A549 (cell line): ENCODE data around the gene SPP2. TPM values are rescaled to one million over a fixed set of nuclear protein-coding genes. Genes with fewer than 3 reads are reported as not detected.

ENCODE experiments used
- ATAC-seq, 2 experiments: fragments of 200-7000 bp in 1 of 2; fragments of >200 bp in 1 of 2; cut with Nextera tagmentation in 1 of 2; cut with Tn5 transposase in 1 of 2; 3 replicates each; pipeline versions ENCODE4 v1.8.0 to v1.9.1; 2018 to 2020; ENCODE audit warnings: mild to moderate bottlenecking in 1 of 2, moderate library complexity in 1 of 2
- CTCF ChIA-PET: fragments of 300-600 bp; sonication (Branson Sonifier 250); formaldehyde crosslinking; extraction: SDS; loops from one replicate; lab custom pipeline; 2021; ENCODE audit warnings: antibody characterized with exemption, inconsistent platforms; lab: Yijun Ruan, JAX
- POLR2A ChIA-PET: fragments of 350-600 bp; formaldehyde crosslinking; extraction: SDS; loops from one replicate; lab custom pipeline; 2021; ENCODE audit warnings: antibody characterized with exemption, inconsistent platforms; lab: Yijun Ruan, JAX
- DNase-seq, 2 experiments: peaks; one replicate each; pipeline versions ENCODE4 v3.0.0 to v3.0.0-alpha.2; 2011 to 2016; ENCODE audit warnings: low read depth in 1 of 2, low spot score in 1 of 2
- FAIRE-seq: peaks from 2 replicates; lab custom pipeline; 2011; peaks lifted over from hg19 to GRCh38; lab: Jason Lieb, UNC
- H3K27ac ChIP-seq, 2 experiments: fragments of >200 bp; sonication (Bioruptor Twin); formaldehyde crosslinking; 3 replicates each; pipeline ENCODE4 v1.5.1; 2016 to 2017
- H3K4me1 ChIP-seq: fragments of >200 bp; sonication (Bioruptor Twin); formaldehyde crosslinking; 3 replicates; pipeline ENCODE4 v1.6.1; 2016
- H3K4me2 ChIP-seq: fragments of >200 bp; sonication (Bioruptor Twin); formaldehyde crosslinking; 3 replicates; pipeline ENCODE4 v1.6.1; 2016
- H3K4me3 ChIP-seq: fragments of >200 bp; sonication (Bioruptor Twin); formaldehyde crosslinking; 3 replicates; pipeline ENCODE4 v1.5.1; 2016
- H3K9me3 ChIP-seq: fragments of >200 bp; sonication (Bioruptor Twin); formaldehyde crosslinking; 3 replicates; pipeline ENCODE4 v1.6.1; 2016
- BCL3 ChIP-seq: fragments of >200 bp; sonication (Bioruptor Twin); formaldehyde crosslinking; IDR thresholded peaks from 3 replicates; pipeline ENCODE4 v1.6.1; 2016
- BHLHE40 ChIP-seq: IDR thresholded peaks from 2 replicates; pipeline ENCODE4 v1.6.1; 2012; ENCODE audit warnings: low read depth, low read length, inconsistent platforms
- CBX8 ChIP-seq: fragments of 200-600 bp; sonication (generic); IDR thresholded peaks from 2 replicates; pipeline ENCODE4 v1.6.1; 2016
- CTCF ChIP-seq: fragments of >200 bp; sonication (Bioruptor Twin); formaldehyde crosslinking; IDR thresholded peaks from 3 replicates; pipeline ENCODE4 v1.5.1; 2016
- EHF ChIP-seq: fragments of 250-450 bp; sonication (Bioruptor Pico); IDR thresholded peaks from 2 replicates; pipeline ENCODE4 v1.5.0; 2020; ENCODE audit warnings: mild to moderate bottlenecking
- EHMT2 ChIP-seq: fragments of 200-600 bp; sonication (generic); IDR thresholded peaks from 2 replicates; pipeline ENCODE4 v1.6.1; 2016; ENCODE audit warnings: antibody characterized with exemption, low read depth, mild to moderate bottlenecking, moderate library complexity
- EP300 ChIP-seq, 2 experiments: fragments of >200 bp; sonication (Bioruptor Twin); formaldehyde crosslinking; IDR thresholded peaks; 2 replicates in 1 of 2; 3 replicates in 1 of 2; pipeline ENCODE4 v1.6.1; 2016 to 2017
- FOSB ChIP-seq: fragments of 250-450 bp; sonication (Bioruptor Pico); IDR thresholded peaks from 2 replicates; pipeline ENCODE4 v1.5.0; 2020; ENCODE audit warnings: mild to moderate bottlenecking, moderate library complexity
- FOSL2 ChIP-seq, 2 experiments: fragments of 450-650 bp in 1 of 2; fragments of >200 bp in 1 of 2; sonication (Bioruptor Twin) in 1 of 2; formaldehyde crosslinking; IDR thresholded peaks; 2 replicates each; pipeline versions ENCODE4 v1.5.0 to v1.6.1; 2016 to 2020; ENCODE audit warnings: mild to moderate bottlenecking in 1 of 2, moderate library complexity in 1 of 2
- GATA3 ChIP-seq: IDR thresholded peaks from 2 replicates; pipeline ENCODE4 v1.6.1; 2012; ENCODE audit warnings: borderline replicate concordance
- HDAC2 ChIP-seq: fragments of 200-600 bp; sonication (generic); IDR thresholded peaks from 2 replicates; pipeline ENCODE4 v1.6.1; 2016
- HOXA7 ChIP-seq: fragments of 250-450 bp; sonication (Bioruptor Pico); IDR thresholded peaks from 2 replicates; pipeline ENCODE4 v1.5.0; 2020; ENCODE audit warnings: mild to moderate bottlenecking, moderate library complexity
- HOXB13 ChIP-seq: fragments of 250-450 bp; sonication (Bioruptor Pico); IDR thresholded peaks from 2 replicates; pipeline ENCODE4 v1.5.0; 2020; ENCODE audit warnings: low read depth, mild to moderate bottlenecking, moderate library complexity
- JUNB ChIP-seq: fragments of >200 bp; sonication (Bioruptor Twin); formaldehyde crosslinking; IDR thresholded peaks from 2 replicates; pipeline ENCODE4 v1.6.1; 2016
- KDM1A ChIP-seq: fragments of 200-600 bp; sonication (generic); IDR thresholded peaks from 2 replicates; pipeline ENCODE4 v1.6.1; 2016; ENCODE audit warnings: low read depth, mild to moderate bottlenecking
- MAZ ChIP-seq: fragments of 150-350 bp; IDR thresholded peaks from 2 replicates; pipeline ENCODE4 v1.6.1; 2014; ENCODE audit warnings: antibody characterized with exemption, low read depth, low read length, borderline replicate concordance
- MYC ChIP-seq: IDR thresholded peaks from 2 replicates; pipeline ENCODE4 v1.6.1; 2012; ENCODE audit warnings: mild to moderate bottlenecking, inconsistent platforms, low read length, improper control_type of control experiment, borderline replicate concordance
- NR3C1 ChIP-seq: fragments of >200 bp; sonication (Bioruptor Twin); formaldehyde crosslinking; IDR thresholded peaks from 3 replicates; pipeline ENCODE4 v1.6.1; 2017
- PHF8 ChIP-seq: fragments of 200-600 bp; sonication (generic); IDR thresholded peaks from 2 replicates; pipeline ENCODE4 v1.6.1; 2016; ENCODE audit warnings: low read depth, mild to moderate bottlenecking, antibody characterized with exemption, moderate library complexity, borderline replicate concordance
- POLR2AphosphoS2 ChIP-seq: conservative IDR thresholded peaks from 2 replicates; pipeline ENCODE4 v1.6.1; 2012; ENCODE audit warnings: low read length, improper control_type of control experiment, inconsistent platforms
- RARB ChIP-seq: fragments of 250-450 bp; sonication (Bioruptor Pico); IDR thresholded peaks from 2 replicates; pipeline ENCODE4 v1.8.0; 2021; ENCODE audit warnings: mild to moderate bottlenecking, moderate library complexity
- RCOR1 ChIP-seq: fragments of 150-350 bp; IDR thresholded peaks from 2 replicates; pipeline ENCODE4 v1.6.1; 2014; ENCODE audit warnings: antibody characterized with exemption, low read length, low read depth
- REST ChIP-seq: fragments of 200-600 bp; sonication (generic); IDR thresholded peaks from 2 replicates; pipeline ENCODE4 v1.6.1; 2016; ENCODE audit warnings: antibody characterized with exemption, mild to moderate bottlenecking, moderate library complexity
- RFX5 ChIP-seq: fragments of 450-650 bp; IDR thresholded peaks from 2 replicates; pipeline ENCODE4 v1.7.1; 2014; ENCODE audit warnings: antibody characterized with exemption, mild to moderate bottlenecking, moderate library complexity
- RNF2 ChIP-seq: fragments of 200-600 bp; sonication (generic); IDR thresholded peaks from 2 replicates; pipeline ENCODE4 v1.6.1; 2016; ENCODE audit warnings: low read depth, mild to moderate bottlenecking, antibody characterized with exemption, moderate library complexity, borderline replicate concordance
- SMC3 ChIP-seq: fragments of >200 bp; sonication (Bioruptor Twin); formaldehyde crosslinking; IDR thresholded peaks from 3 replicates; pipeline ENCODE4 v1.6.1; 2018; ENCODE audit warnings: inconsistent platforms
- SREBF2 ChIP-seq: fragments of 450-650 bp; IDR thresholded peaks from 2 replicates; pipeline ENCODE4 v1.6.1; 2014; ENCODE audit warnings: mild to moderate bottlenecking, moderate library complexity
- USF2 ChIP-seq: fragments of 450-650 bp; IDR thresholded peaks from 2 replicates; pipeline ENCODE4 v1.6.1; 2014; ENCODE audit warnings: antibody characterized with exemption
- WGBS: methylation state at CpG from one replicate; pipeline ENCODE4 v1.1.6; 2017; ENCODE audit errors: missing lambda C conversion rate; 5-methylcytosine and 5-hydroxymethylcytosine counted together
- polyA plus RNA-seq, 4 experiments: library from polyadenylated mRNA; depleted of rRNA in 3 of 4; stranded (reverse); fragments of >200 nt; fragmentation: RNase III in 1 of 4; extraction: RNeasy Plus Mini Kit Qiagen cat#74134 plus additional on column Dnase treatment in 1 of 4; gene quantifications; 2 replicates in 3 of 4; 3 replicates in 1 of 4; pipeline ENCODE4 v1.2.3, GENCODE V29; 2011 to 2017
- TF ChIP-seq, protein P1 (sequence below): IDR thresholded peaks from 2 replicates; pipeline ENCODE4 v1.6.1; 2012

Gene SPP2
- polyA plus RNA-seq, 2 of the 4 experiments (the other 2 are of a cell fraction), result not detected

DNA sequence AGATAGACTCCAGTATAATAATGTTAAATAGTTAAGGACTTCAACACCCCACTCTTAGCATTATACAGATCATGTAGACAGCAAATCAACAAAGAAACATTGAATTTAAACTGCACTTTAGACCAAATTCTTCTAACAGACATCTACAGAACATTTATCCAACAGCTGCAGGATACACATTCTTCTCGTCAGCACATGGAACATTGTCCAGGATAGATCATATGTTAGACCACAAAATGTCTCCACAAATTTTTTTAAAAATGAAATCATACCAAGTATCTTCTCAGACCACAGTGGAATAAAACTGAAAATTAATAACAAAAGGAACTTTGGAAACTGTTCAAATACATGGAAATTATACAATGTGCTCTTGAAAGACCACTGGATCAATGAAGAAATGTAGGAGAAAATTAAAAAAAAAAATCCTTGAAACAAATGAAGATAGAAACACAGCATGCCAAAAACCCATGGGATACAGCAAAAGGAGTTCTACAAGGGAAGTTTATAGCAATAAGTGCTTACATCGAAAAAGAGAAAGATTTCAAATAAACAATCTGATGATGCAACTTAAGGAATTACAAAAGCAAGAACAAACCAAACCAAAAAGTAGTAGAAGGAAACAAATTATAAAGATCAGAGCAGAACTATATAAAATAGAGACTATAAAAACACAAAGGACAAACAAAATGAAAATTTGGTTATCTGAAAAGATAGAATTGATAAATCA is 12.3 kb upstream of the SPP2 start:
- no peak overlapping the region for H3K4me2 ChIP-seq
- CTCF ChIA-PET, result no interaction called here
- H3K4me3 ChIP-seq, result no peak overlapping the region
- POLR2A ChIA-PET, result no interaction called here
- TF ChIP-seq HOXA7 (CRISPR knock-in tag), result no peak
- TF ChIP-seq RFX5, result no peak
- no peak for TF ChIP-seq MYC
- TF ChIP-seq SMC3, result no peak
- no peak for TF ChIP-seq CBX8
- no peak for TF ChIP-seq MAZ
- no peak for ATAC-seq
- H3K4me1 ChIP-seq, result no peaks in the 10 kb centered on the region
- FAIRE-seq, result no peak
- WGBS, result 62% methylated on average over 2 of the region's 2 CpGs
- DNase-seq, result no peak
- no peak overlapping the region for H3K27ac ChIP-seq
- H3K9me3 ChIP-seq, result peaks cover 18% of the 10 kb centered on the region; the same call in 2 of the 3 replicates

- H3K9me3 ChIP-seq, result peaks cover 6% of the 10 kb centered on the region; the same call in 1 of the 3 replicates
- 6% methylated on average over 1 of the region's 1 CpG for WGBS
- POLR2A ChIA-PET, result interaction anchor here (0.6 to 1.0 kb wide), 2 partner anchors 10 to 48 kb away, joined by 3 to 4 read pairs; no protein-coding TSS in a partner anchor
- no peak overlapping the region for H3K4me3 ChIP-seq
- peak; percentile 92 for FAIRE-seq
- H3K27ac ChIP-seq, result no peak overlapping the region
- ATAC-seq, result peak; percentile 72 to 76
- CTCF ChIA-PET, result no interaction called here
- peak overlapping the region; percentile 19; the same call in 1 of the 3 replicates for H3K4me2 ChIP-seq
- peak in 1 of 2 experiments; percentile 66 for DNase-seq
- TF ChIP-seq CTCF (no peak), RNF2 (no peak), GATA3 (peak; percentile 89), RARB (CRISPR knock-in tag) (no peak), PHF8 (no peak), HOXB13 (CRISPR knock-in tag) (no peak), FOSL2 (IDR thresholded peaks at IDR 0.05) (peak; percentile 70), FOSL2 (CRISPR knock-in tag; IDR thresholded peaks at IDR 0.05) (peak; percentile 60), EHF (CRISPR knock-in tag) (no peak), EP300 (IDR thresholded peaks at IDR 0.05) (no peak), RFX5 (no peak), HDAC2 (no peak), NR3C1 (no peak), POLR2AphosphoS2 (no peak), SMC3 (0 out of 3 replicates have a peak, but pooled peaks have one; percentile 14), RCOR1 (no peak), FOSB (CRISPR knock-in tag) (no peak), EHMT2 (no peak), KDM1A (no peak), USF2 (no peak), JUNB (peak; percentile 78), SREBF2 (no peak), REST (no peak), BCL3 (no peak), BHLHE40 (no peak)
- TF ChIP-seq, protein P1, sequence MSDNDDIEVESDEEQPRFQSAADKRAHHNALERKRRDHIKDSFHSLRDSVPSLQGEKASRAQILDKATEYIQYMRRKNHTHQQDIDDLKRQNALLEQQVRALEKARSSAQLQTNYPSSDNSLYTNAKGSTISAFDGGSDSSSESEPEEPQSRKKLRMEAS, result no peak
- H3K4me1 ChIP-seq, result peaks cover 11% of the 10 kb centered on the region
Measured at GRCh38 chr2:234044157-234044556, 6.3 kb upstream of the SPP2 start.
